Measurements from ENCODE around the gene NXPH3. TPM values are rescaled to one million over a fixed set of nuclear protein-coding genes. Genes with fewer than 3 reads are reported as not detected.

Gene NXPH3
- total RNA-seq, 1 experiment from 2014 or later, result 0.24 TPM

DNA sequence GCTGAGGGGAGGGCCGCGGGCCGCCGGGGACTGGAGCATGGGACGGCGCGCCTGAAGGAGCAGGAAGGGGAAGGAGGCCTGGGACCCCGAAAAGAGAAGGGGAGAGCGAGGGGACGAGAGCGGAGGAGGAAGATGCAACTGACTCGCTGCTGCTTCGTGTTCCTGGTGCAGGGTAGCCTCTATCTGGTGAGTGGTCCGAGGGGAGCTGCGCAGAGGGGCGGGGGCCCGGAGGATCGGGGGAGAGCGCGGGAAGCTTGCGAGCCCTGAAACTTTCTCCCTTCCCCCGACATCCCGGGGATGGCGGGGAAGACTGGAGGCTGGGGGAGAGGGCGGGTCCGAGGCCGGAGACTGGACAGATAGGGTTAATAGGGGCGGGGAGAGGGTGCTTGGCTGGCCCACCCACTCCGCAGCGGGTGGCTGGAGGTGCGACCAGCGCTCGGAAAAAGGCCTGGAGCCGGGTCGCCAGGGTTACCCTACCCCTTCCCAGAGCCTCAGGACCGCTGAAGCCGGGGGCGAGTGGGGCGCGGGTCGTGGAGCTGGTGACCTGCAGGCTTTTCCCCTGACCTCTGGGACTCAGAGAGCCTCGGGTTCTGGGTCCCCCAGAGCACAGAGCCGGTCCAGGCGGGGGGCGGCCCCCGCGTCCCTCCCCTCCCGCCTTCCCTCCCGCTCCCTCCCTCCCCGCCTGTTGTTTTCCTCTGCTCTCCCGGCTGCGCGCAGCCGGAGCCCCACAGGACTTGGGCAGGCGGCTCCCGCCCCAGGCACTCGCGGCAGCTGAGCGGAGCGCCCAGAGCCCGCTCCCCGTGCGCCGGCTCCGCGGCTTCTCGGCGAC, 631 bp downstream of the NXPH3 start:
- DNase-seq (ENCODE audit: low spot score), result no peak

- DNase-seq (ENCODE audit: low spot score), result no peak
These were observed 1.4 kb downstream of the NXPH3 start for GRCh38 chr17:49576917-49577649.

- no peak for DNase-seq (ENCODE audit: low spot score)
These were observed 1.9 kb downstream of the NXPH3 start for GRCh38 chr17:49577650-49577934.

GRCh38 chr17:49577963-49578362, 2.3 kb downstream of the NXPH3 start:
- no peak for DNase-seq (ENCODE audit: low spot score)

DNA sequence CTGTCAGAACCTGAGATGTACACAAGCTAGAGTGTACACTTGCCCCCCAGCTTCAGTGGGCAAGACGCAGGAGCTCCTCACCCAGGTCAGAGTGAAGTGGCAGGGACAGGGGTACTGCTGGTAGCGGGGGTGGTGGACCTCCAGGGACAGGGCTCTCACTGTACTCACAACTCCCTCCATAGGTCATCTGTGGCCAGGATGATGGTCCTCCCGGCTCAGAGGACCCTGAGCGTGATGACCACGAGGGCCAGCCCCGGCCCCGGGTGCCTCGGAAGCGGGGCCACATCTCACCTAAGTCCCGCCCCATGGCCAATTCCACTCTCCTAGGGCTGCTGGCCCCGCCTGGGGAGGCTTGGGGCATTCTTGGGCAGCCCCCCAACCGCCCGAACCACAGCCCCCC, 2.7 kb downstream of the NXPH3 start:
- no peak for DNase-seq (ENCODE audit: low spot score)

DNA sequence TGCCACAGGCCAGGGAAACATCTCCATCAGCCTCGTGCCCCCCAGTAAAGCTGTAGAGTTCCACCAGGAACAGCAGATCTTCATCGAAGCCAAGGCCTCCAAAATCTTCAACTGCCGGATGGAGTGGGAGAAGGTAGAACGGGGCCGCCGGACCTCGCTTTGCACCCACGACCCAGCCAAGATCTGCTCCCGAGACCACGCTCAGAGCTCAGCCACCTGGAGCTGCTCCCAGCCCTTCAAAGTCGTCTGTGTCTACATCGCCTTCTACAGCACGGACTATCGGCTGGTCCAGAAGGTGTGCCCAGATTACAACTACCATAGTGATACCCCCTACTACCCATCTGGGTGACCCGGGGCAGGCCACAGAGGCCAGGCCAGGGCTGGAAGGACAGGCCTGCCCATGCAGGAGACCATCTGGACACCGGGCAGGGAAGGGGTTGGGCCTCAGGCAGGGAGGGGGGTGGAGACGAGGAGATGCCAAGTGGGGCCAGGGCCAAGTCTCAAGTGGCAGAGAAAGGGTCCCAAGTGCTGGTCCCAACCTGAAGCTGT, 3.4 kb downstream of the NXPH3 start:
- DNase-seq (ENCODE audit: low spot score), result no peak

DNA sequence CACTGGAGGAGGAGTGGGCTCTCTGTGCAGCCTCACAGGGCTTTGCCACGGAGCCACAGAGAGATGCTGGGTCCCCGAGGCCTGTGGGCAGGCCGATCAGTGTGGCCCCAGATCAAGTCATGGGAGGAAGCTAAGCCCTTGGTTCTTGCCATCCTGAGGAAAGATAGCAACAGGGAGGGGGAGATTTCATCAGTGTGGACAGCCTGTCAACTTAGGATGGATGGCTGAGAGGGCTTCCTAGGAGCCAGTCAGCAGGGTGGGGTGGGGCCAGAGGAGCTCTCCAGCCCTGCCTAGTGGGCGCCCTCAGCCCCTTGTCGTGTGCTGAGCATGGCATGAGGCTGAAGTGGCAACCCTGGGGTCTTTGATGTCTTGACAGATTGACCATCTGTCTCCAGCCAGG, 3.9 kb downstream of the NXPH3 start:
- DNase-seq (ENCODE audit: low spot score), result no peak

DNA sequence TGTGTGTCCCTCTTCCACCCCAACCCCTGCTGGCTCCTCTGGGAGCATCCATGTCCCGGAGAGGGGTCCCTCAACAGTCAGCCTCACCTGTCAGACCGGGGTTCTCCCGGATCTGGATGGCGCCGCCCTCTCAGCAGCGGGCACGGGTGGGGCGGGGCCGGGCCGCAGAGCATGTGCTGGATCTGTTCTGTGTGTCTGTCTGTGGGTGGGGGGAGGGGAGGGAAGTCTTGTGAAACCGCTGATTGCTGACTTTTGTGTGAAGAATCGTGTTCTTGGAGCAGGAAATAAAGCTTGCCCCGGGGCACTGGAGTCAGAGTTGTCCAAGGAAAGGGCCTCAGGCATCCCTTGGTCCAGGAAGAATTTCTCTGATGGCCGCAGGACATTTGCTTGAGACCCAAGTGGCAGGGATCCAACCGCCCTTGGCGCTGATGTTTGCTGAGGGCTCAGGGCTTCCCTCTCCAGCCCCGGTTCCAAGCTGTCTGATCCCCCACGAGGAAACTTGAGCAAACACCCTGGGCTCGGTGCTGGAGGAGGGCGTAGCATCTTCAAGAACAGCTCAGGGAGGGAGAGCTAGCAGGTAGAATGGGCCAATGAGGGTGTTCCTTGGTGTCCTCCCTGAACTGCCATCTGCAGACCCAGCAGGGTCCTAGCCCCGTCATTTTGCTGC, 4.5 kb downstream of the NXPH3 start:
- no peak for DNase-seq (ENCODE audit: low spot score)

- DNase-seq (ENCODE audit: low spot score), result no peak
These were observed 5.4 kb downstream of the NXPH3 start for GRCh38 chr17:49580981-49581647.

DNA sequence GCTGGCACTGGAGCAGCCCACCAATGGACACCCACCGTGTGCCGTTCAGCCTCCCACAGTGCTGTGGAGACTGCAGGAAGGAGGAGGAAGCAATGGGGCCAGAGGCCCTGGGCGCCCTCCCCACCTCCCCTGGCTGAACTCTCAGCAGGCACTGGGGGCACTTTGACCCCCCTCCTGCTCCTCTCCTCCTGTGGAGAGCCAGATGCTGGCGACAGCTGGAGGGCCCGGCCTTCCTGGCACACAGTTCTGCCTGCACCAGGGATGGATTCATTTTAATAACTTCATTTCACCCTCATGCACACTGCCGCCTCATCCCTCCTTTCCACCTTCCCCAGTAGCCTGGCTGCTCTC, 6.0 kb downstream of the NXPH3 start:
- DNase-seq (ENCODE audit: low spot score), result no peak

GRCh38 chr17:49582055-49582722, 6.5 kb downstream of the NXPH3 start:
- DNase-seq (ENCODE audit: low spot score), result no peak

DNA sequence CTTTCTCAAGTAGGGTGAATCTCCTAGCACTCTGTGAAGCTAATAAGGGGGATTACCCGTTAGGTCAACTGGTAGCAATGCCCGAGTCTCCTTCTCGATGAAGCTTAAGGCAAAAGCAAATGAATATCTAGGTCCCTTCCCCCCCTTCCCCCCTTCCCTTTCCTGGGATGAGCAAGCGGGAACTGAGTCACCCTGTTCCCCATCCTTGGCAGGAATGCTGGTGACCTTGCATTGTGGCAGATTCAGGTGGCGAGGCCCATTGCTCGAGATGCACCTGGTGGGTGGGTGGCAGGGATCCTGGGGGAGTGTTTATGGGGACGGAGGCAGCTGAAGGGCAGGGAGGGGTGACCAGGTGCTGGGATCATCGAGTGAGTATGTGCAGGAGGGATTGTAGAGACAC, 7.1 kb downstream of the NXPH3 start:
- peak; percentile 71 for DNase-seq (ENCODE audit: low spot score)

DNA sequence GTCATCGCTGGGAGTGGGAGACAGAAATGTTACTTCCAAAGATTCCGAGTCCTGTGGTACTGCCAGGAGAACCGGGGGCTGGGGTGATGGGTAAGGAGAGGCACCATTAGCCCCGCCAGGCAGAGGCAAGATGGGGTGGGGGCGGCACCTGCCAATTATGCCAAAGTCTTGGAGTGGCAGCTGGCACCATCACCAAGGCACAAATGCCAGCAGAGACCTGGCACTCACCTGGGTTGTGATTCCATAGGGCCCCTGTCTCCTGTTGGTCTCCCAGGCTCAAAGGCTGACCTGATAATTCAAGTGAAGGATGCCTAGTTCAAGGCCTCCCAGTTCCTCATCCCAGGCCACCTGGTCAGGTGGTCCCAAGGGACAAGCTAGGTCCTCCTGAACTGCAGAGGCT, 7.6 kb downstream of the NXPH3 start:
- no peak for DNase-seq (ENCODE audit: low spot score)

DNA sequence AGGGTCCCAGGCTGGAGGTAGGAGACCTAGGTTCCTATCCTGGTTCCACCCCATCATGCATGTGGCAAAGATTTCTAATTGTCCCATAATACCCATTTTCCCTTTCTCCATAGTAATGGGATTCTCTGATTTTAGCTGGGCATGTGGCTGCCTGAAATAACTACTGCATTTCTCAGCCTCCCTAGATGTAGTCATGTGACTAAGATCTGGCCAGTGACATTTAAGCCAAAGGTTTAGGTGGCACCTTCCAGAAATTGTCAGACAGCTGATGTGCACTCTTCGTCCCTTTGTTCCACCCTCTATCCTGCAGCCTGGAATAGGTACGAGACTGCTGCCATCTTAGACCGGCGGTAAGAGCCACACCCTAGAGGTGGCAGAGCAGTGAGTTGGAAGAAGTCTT, 8.2 kb downstream of the NXPH3 start:
- no peak for DNase-seq (ENCODE audit: low spot score)

DNA sequence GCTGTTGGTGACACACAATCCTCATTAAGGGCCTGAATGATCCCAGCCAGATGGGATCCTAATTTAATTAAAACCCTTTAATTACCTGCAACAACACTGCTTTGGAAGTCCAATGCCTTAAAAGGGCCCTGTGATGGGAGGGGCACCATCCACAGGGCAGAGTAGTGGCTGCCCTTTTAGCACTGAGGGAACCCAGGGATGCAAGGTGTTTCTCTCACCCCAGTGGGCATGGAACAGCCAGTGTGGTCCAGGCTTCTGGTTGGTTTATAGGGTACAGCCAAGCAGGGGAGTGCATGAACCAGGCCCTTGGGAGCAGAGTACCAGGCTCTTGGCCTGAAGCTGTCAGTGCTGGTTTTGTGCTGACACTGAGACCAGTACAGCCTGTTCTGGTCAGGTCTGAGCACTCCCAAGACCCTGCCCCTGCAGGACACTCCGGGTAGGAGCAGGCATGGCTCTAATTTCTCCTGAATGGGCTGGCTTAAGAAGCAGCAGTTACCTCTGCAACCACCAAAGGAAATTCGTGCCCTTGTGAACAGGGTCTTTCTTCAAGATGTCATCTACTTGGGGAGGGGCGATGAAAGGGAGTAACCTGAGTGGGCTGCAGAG, 9.9 kb downstream of the NXPH3 start:
- no peak for DNase-seq (ENCODE audit: low spot score)

DNA sequence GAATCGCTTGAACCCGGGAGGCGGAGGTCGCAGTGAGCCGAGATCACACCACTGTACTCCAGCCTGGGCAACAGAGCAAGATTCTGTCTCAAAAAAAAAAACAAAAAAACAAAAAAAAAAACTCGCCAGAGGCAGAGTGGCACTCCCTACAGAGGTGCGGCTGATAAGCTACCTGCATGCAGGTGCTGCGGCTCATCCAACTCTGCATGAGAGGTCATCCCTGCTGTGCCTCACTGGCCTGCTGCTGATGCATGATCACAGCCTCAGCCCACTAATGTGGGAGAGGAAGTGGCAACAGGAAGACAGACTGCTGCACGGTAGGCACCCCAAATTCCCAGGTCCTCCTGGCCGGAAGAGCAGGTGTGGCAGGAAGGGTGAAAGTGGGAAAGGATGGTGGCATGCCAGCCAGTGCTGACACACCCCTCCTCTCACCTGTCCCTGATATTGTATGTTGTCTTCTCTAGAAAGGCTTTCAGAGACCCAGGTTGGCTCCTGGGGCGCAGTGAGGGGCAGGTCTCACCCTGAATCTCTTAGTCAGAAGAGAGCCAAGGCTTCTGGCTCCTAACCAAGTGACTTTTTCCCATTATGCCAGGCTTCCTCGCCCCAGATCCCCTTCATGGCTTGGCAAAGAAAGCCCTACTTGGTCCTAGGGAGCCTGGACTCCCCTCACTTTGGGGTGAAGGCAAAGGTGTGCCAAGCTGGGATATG, 11.8 kb downstream of the NXPH3 start:
- DNase-seq (ENCODE audit: low spot score), result no peak

- DNase-seq (ENCODE audit: low spot score), result no peak
These were observed 12.6 kb downstream of the NXPH3 start for GRCh38 chr17:49588312-49588711.

- peak; percentile 27 for DNase-seq (ENCODE audit: low spot score)
These were observed 13.3 kb downstream of the NXPH3 start for GRCh38 chr17:49588726-49589576.

DNA sequence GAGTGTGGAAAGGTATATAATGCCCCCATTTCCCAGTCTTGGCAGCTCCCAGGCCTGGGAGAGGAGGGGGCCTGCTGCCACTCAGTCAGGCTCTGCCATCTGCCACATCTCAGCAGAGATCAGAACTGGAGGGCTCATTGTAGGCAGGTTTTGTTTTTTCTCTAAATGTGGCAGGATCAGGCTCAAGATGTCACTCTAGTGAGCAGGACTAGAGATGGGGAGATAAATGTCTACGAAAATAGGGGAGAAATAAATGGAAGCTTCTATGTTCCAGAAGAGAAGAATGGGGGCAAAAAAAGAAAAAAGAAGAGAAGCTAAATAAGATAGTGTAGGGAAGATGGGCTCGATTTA, 13.9 kb downstream of the NXPH3 start:
- DNase-seq (ENCODE audit: low spot score), result no peak

DNA sequence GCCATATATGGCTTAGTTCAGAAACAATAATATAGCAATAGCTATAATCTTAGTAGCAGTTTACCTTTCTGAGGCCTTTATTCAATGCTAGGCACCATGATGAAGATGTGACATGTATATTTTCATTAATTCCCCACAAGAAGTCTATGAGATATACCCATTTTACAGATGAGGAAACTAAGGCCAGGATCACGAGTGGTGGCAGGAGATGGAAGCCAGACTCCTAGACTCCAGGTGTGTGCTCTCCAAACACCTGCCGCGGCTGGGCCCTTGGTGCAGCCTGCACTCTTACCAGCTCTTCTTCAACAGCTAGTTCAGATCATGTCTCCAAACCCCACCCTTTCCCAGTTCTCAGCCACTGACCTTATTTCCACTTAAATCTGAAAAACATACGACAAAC, 15.2 kb downstream of the NXPH3 start:
- DNase-seq (ENCODE audit: low spot score), result no peak

All from A172 (cell line).